H1 (cell line): Measurements from ENCODE around the gene IRF3. TPM values are rescaled to one million over a fixed set of nuclear protein-coding genes. Genes with fewer than 3 reads are reported as not detected.

ENCODE experiments used
- CTCF ChIA-PET: fragments of 300-600 bp; sonication (Branson Sonifier 250); formaldehyde crosslinking; loops from one replicate; lab custom pipeline; 2021; ENCODE audit not compliant: partially characterized antibody; lab: Charles Lee
- POLR2A ChIA-PET: fragments of 300-600 bp; sonication (Branson Sonifier 250); formaldehyde crosslinking; loops from one replicate; lab custom pipeline; 2021; ENCODE audit warnings: inconsistent platforms; ENCODE audit not compliant: partially characterized antibody; lab: Charles Lee
- DNase-seq, 2 experiments: peaks; one replicate each; pipeline versions ENCODE4 v3.0.0 to v3.0.0-alpha.2; 2010 to 2022; ENCODE audit warnings: low spot score in 2 of 2, low read depth in 1 of 2, mixed read lengths in 1 of 2
- FAIRE-seq: peaks from 2 replicates; lab custom pipeline; 2011; peaks lifted over from hg19 to GRCh38; lab: Jason Lieb, UNC
- H2AFZ ChIP-seq: 2 replicates; pipeline ENCODE4 v1.8.1; 2012; ENCODE audit warnings: low read length, inconsistent platforms
- H2AK5ac ChIP-seq: 2 replicates; pipeline ENCODE4 v1.6.1; 2013; ENCODE audit warnings: low read depth, low read length
- H2BK120ac ChIP-seq: replicated peaks from 2 replicates; pipeline ENCODE3; 2013; ENCODE audit warnings: low read depth, low read length, inconsistent platforms
- H2BK12ac ChIP-seq: 2 replicates; pipeline ENCODE4 v1.6.1; 2013; ENCODE audit warnings: low read depth, low read length
- H2BK15ac ChIP-seq: 2 replicates; pipeline ENCODE4 v1.6.1; 2013; ENCODE audit warnings: low read length
- H2BK20ac ChIP-seq: 2 replicates; pipeline ENCODE4 v1.6.1; 2013; ENCODE audit warnings: low read length
- H2BK5ac ChIP-seq: 2 replicates; pipeline ENCODE4 v1.6.1; 2013; ENCODE audit warnings: low read depth, low read length
- H3K14ac ChIP-seq: 2 replicates; pipeline ENCODE4 v1.6.1; 2013; ENCODE audit warnings: inconsistent platforms; ENCODE audit not compliant: insufficient read length
- H3K18ac ChIP-seq: 2 replicates; pipeline ENCODE4 v1.6.1; 2013; ENCODE audit warnings: low read length; ENCODE audit errors: extremely low read depth
- H3K23ac ChIP-seq: 2 replicates; pipeline ENCODE4 v1.6.1; 2013; ENCODE audit warnings: inconsistent platforms; ENCODE audit not compliant: insufficient read length
- H3K23me2 ChIP-seq: 2 replicates; pipeline ENCODE4 v1.6.1; 2013; ENCODE audit warnings: low read depth, low read length
- H3K27ac ChIP-seq: 2 replicates; pipeline ENCODE4 v1.6.1; 2011; ENCODE audit warnings: low read depth, low read length, inconsistent platforms
- H3K27me3 ChIP-seq, 4 experiments: replicated peaks in 1 of 4; 1 replicate in 1 of 4; 2 replicates in 3 of 4; pipeline versions ENCODE4 v1.6.1 to v1.8.1; 2011 to 2013; ENCODE audit warnings: low read length in 3 of 4, mild to moderate bottlenecking in 3 of 4, inconsistent platforms in 2 of 4, mixed read lengths in 2 of 4, moderate library complexity in 1 of 4; ENCODE audit not compliant: control insufficient read depth in 3 of 4, insufficient read depth in 3 of 4; ENCODE audit errors: extremely low read depth in 1 of 4
- H3K36me3 ChIP-seq, 4 experiments: 2 replicates each; pipeline versions ENCODE4 v1.6.1 to v1.8.1; 2011 to 2013; ENCODE audit warnings: mild to moderate bottlenecking in 4 of 4, low read length in 3 of 4, moderate library complexity in 2 of 4, control low read depth in 1 of 4, inconsistent platforms in 1 of 4; ENCODE audit not compliant: insufficient read depth in 4 of 4, control insufficient read depth in 2 of 4
- H3K4ac ChIP-seq: replicated peaks from 2 replicates; pipeline ENCODE3; 2013; ENCODE audit warnings: low read length, low read depth, mixed read lengths, inconsistent platforms; ENCODE audit not compliant: insufficient read length
- H3K4me1 ChIP-seq, 4 experiments: replicated peaks in 1 of 4; 1 replicate in 1 of 4; 2 replicates in 3 of 4; pipeline versions ENCODE4 v1.6.1 to v1.8.1; 2011 to 2013; ENCODE audit warnings: low read length in 3 of 4, inconsistent platforms in 2 of 4, mixed read lengths in 1 of 4; ENCODE audit not compliant: insufficient read depth in 4 of 4, control insufficient read depth in 3 of 4
- H3K4me2 ChIP-seq, 2 experiments: 2 replicates each; pipeline versions ENCODE4 v1.6.1 to v1.8.1; 2011 to 2013; ENCODE audit warnings: low read depth in 2 of 2, low read length in 2 of 2, control low read depth in 1 of 2, inconsistent platforms in 1 of 2, mild to moderate bottlenecking in 1 of 2; ENCODE audit not compliant: insufficient read depth in 1 of 2
- H3K4me3 ChIP-seq, 4 experiments: fragments of 200-600, 300-600 bp in 1 of 4; sonication (generic), shearing (Covaris generic), sonication (Bioruptor Twin) in 1 of 4; 2 replicates each; pipeline versions ENCODE4 v1.5.1 to v1.8.1; 2011 to 2016; ENCODE audit warnings: low read length in 4 of 4, low read depth in 3 of 4, control low read depth in 2 of 4, inconsistent platforms in 2 of 4, mild to moderate bottlenecking in 2 of 4, mixed read lengths in 1 of 4, moderate library complexity in 1 of 4; ENCODE audit not compliant: insufficient read depth in 2 of 4; ENCODE audit errors: extremely low read depth in 1 of 4
- H3K56ac ChIP-seq: replicated peaks from 2 replicates; pipeline ENCODE3; 2013; ENCODE audit warnings: low read depth, mild to moderate bottlenecking, mixed read lengths, low read length, inconsistent platforms; ENCODE audit not compliant: insufficient read length
- H3K79me1 ChIP-seq: 2 replicates; pipeline ENCODE4 v1.6.1; 2013; ENCODE audit warnings: low read depth, low read length, control low read depth
- H3K79me2 ChIP-seq, 2 experiments: 2 replicates each; pipeline versions ENCODE4 v1.6.1 to v1.8.1; 2012 to 2013; ENCODE audit warnings: low read length in 2 of 2, mild to moderate bottlenecking in 2 of 2, inconsistent platforms in 1 of 2; ENCODE audit not compliant: insufficient read depth in 2 of 2, control insufficient read depth in 1 of 2
- H3K9ac ChIP-seq, 4 experiments: replicated peaks in 1 of 4; 1 replicate in 1 of 4; 2 replicates in 3 of 4; pipeline versions ENCODE4 v1.6.1 to v1.8.1; 2011 to 2013; ENCODE audit warnings: low read depth in 3 of 4, low read length in 3 of 4, control low read depth in 2 of 4, mild to moderate bottlenecking in 2 of 4, moderate library complexity in 2 of 4, inconsistent platforms in 1 of 4; ENCODE audit errors: extremely low read depth in 1 of 4
- H3K9me3 ChIP-seq, 2 experiments: 2 replicates each; pipeline versions ENCODE4 v1.6.1 to v1.8.1; 2012 to 2013; ENCODE audit warnings: mild to moderate bottlenecking in 2 of 2, moderate library complexity in 2 of 2, control low read depth in 1 of 2, inconsistent platforms in 1 of 2, low read depth in 1 of 2, low read length in 1 of 2, mixed read lengths in 1 of 2; ENCODE audit not compliant: insufficient read depth in 2 of 2
- H4K20me1 ChIP-seq, 2 experiments: replicated peaks in 1 of 2; 2 replicates each; pipeline versions ENCODE3 to v1.8.1; 2011 to 2013; ENCODE audit warnings: inconsistent platforms in 2 of 2, low read length in 2 of 2, mild to moderate bottlenecking in 1 of 2; ENCODE audit not compliant: insufficient read depth in 2 of 2, control insufficient read depth in 1 of 2
- H4K5ac ChIP-seq: 2 replicates; pipeline ENCODE4 v1.6.1; 2013; ENCODE audit warnings: low read length, low read depth, mixed read lengths, inconsistent platforms; ENCODE audit not compliant: insufficient read length
- H4K8ac ChIP-seq: 2 replicates; pipeline ENCODE4 v1.8.0; 2013; ENCODE audit warnings: mild to moderate bottlenecking, moderate library complexity, low read length, inconsistent platforms; ENCODE audit not compliant: insufficient read depth; ENCODE audit errors: extremely low read depth
- H4K91ac ChIP-seq: replicated peaks from 2 replicates; pipeline ENCODE3; 2013; ENCODE audit warnings: low read length, mixed read lengths, inconsistent platforms; ENCODE audit not compliant: insufficient read length
- WGBS, 2 experiments: shearing (Covaris generic) in 1 of 2; methylation state at CpG; one replicate each; pipeline versions ENCODE4 v1.1.6 to v1.1.7; 2013 to 2015; ENCODE audit warnings: low lambda C conversion rate in 2 of 2, mixed read lengths in 2 of 2, inconsistent platforms in 1 of 2, low coverage in 1 of 2, missing lambda C conversion rate in 1 of 2; ENCODE audit not compliant: insufficient replicate concordance in 2 of 2, insufficient coverage in 1 of 2, insufficient read length in 1 of 2; ENCODE audit errors: extremely low coverage in 1 of 2, missing lambda C conversion rate in 1 of 2; 5-methylcytosine and 5-hydroxymethylcytosine counted together
- polyA plus RNA-seq, 7 experiments: library from polyadenylated mRNA; depleted of rRNA in 3 of 7; stranded (reverse) in 5 of 7; unstranded in 2 of 7; fragments of >200 nt in 5 of 7; fragments of 200-250 nt in 2 of 7; gene quantifications; 1 replicate in 5 of 7; 2 replicates in 1 of 7; 4 replicates in 1 of 7; pipeline versions ENCODE4 v1.2.1 to v1.2.3, GENCODE V29; 2011 to 2013; ENCODE audit warnings: missing spikeins in 2 of 7, mixed read lengths in 2 of 7
- total RNA-seq: library from RNA; stranded (reverse); fragmentation: NEBNext Ultra II Directional; extraction: Animal tissue kit (Norgen Biotek cat#: 25700); gene quantifications from 2 replicates; pipeline ENCODE4 v1.2.1, GENCODE V29; 2021

IRF3 gene
- total and polyA plus RNA-seq, 2 of the 8 experiments (the other 6 are each of a cell fraction or from before 2014, with no cell fraction given) = 103 to 114 TPM

DNA sequence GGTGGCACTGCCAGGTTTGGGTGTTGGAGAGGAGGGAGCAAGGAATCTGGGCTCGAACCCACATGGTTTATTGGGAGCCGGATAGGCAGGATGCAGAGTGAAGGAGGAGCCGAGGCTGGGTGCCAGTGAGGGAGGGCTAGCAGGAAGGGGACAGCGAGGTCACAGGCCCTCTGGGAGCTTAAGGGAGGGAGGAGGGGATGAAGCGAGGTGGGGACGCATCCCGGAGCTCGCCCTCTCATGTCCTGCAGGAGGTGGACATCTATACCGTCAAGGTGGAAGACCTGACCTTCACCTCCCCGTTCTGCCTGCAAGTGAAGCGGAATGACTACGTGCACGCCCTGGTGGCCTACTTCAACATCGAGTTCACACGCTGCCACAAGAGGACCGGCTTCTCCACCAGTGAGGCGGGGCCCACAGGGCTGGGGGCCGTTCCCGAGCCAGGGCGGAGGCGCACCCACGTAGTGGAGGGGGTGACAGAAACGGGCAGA lies 20.2 kb upstream of the IRF3 start:
- Histone ChIP-seq H3K18ac (no peak overlapping the region), H3K36me3 (peaks cover 26 to 59% (median 42%) of the 10 kb centered on the region in 4 experiments), H4K5ac (no peak overlapping the region), H4K8ac (peak overlapping the region; percentile 23; the same call in 1 of the 2 replicates), H2AFZ (no peak overlapping the region), H3K79me2 (peaks cover 0 to 20% of the 10 kb centered on the region in 2 experiments; a peak in 2 of 4 replicates), H2BK12ac (no peak overlapping the region), H3K9ac (no peak overlapping the region), H2BK20ac (no peak overlapping the region), H4K20me1 (peaks cover 27 to 49% of the 10 kb centered on the region in 2 experiments), H4K91ac (no peak overlapping the region), H3K4me2 (no peak overlapping the region), H2BK5ac (no peak overlapping the region), H3K27ac (no peak overlapping the region), H3K4me3 (no peak overlapping the region), H3K79me1 (peaks cover 14% of the 10 kb centered on the region), H2BK15ac (no peak overlapping the region), H3K23me2 (peaks cover 11% of the 10 kb centered on the region), H2AK5ac (no peak overlapping the region), H3K56ac (no peak overlapping the region), H3K4me1 (peaks cover 0 to 17% (median 12%) of the 10 kb centered on the region in 4 experiments; a peak in 6 of 7 replicates), H3K27me3 (no peaks in the 10 kb centered on the region), H3K4ac (no peak overlapping the region), H3K23ac (no peak overlapping the region), H3K9me3 (no peaks in the 10 kb centered on the region), H2BK120ac (no peak overlapping the region), H3K14ac (no peak overlapping the region)
- DNase-seq (no peak), FAIRE-seq (no peak)
- ChIA-PET POLR2A (interaction anchor here (1.2 to 12.2 kb wide), 8 partner anchors 7 to 96 kb away, joined by 3 to 168 read pairs (median 4); partner anchors contain the start of gene PRMT1), CTCF (interaction anchor here (1.1 to 2.8 kb wide), 6 partner anchors 9 to 44 kb away, joined by 3 to 10 read pairs (median 5); partner anchors contain the start of gene SCAF1)
- 96% methylated on average over 23 of the region's 23 CpGs; no CpG with 5 or more reads in 1 of the 2 experiments for WGBS, 2 experiments
